PC-9 (cell line): Measurements from ENCODE around the gene TMEM11.

Experiments
- CTCF ChIP-seq: fragments of 200-600 bp; sonication (generic); conservative IDR thresholded peaks from 2 replicates; pipeline ENCODE4 v1.6.1; 2017; ENCODE audit warnings: mixed run types, antibody characterized with exemption, mild to moderate bottlenecking, moderate library complexity
- EZH2 ChIP-seq: fragments of 200-600 bp; sonication (generic); IDR thresholded peaks from 2 replicates; pipeline ENCODE4 v1.8.0; 2017; ENCODE audit warnings: antibody characterized with exemption, low read depth

- no peak for TF ChIP-seq CTCF
- TF ChIP-seq EZH2, result no peak
Measured at GRCh38 chr17:21173543-21173942, 40.4 kb downstream of the TMEM11 start.
